ENCODE measurements around the gene RYR3.

- TF ChIP-seq, protein P1, sequence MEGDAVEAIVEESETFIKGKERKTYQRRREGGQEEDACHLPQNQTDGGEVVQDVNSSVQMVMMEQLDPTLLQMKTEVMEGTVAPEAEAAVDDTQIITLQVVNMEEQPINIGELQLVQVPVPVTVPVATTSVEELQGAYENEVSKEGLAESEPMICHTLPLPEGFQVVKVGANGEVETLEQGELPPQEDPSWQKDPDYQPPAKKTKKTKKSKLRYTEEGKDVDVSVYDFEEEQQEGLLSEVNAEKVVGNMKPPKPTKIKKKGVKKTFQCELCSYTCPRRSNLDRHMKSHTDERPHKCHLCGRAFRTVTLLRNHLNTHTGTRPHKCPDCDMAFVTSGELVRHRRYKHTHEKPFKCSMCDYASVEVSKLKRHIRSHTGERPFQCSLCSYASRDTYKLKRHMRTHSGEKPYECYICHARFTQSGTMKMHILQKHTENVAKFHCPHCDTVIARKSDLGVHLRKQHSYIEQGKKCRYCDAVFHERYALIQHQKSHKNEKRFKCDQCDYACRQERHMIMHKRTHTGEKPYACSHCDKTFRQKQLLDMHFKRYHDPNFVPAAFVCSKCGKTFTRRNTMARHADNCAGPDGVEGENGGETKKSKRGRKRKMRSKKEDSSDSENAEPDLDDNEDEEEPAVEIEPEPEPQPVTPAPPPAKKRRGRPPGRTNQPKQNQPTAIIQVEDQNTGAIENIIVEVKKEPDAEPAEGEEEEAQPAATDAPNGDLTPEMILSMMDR (IDR thresholded peaks at IDR 0.05 in 2 of 3, conservative IDR thresholded peaks at IDR 0.05 in 1 of 3; ENCODE audit: control insufficient read depth in 2 of 3, extremely low read depth in 1 of 3, insufficient read depth in 1 of 3, low read depth in 3 of 3, low read length in 3 of 3), result no peak
- TF ChIP-seq SP1 (IDR thresholded peaks at IDR 0.05; ENCODE audit: low read depth, low read length) (no peak), POLR2A (IDR thresholded peaks at IDR 0.05; ENCODE audit: low read depth, low read length) (no peak), KDM1A (IDR thresholded peaks at IDR 0.05; ENCODE audit: borderline replicate concordance) (no peak), SMC3 (IDR thresholded peaks at IDR 0.05; ENCODE audit: borderline replicate concordance, low read length) (no peak), ETV6 (conservative IDR thresholded peaks at IDR 0.05 in 1 of 2, IDR thresholded peaks at IDR 0.05 in 1 of 2; ENCODE audit: borderline replicate concordance in 1 of 2, low read depth in 1 of 2) (no peak), RCOR1 (conservative IDR thresholded peaks at IDR 0.05; ENCODE audit: low read depth, low read length) (no peak)
Observed at GRCh38 chr15:33476076-33476475, 165.3 kb downstream of the RYR3 start.
